ENCODE data around the gene MYOM1. TPM values are rescaled to one million over a fixed set of nuclear protein-coding genes. Genes with fewer than 3 reads are reported as not detected.
A peak's percentile ranks its signal among the peaks of the same experiment; 100 is the strongest.
"Not testable (repeated sequence)": the region's sequence is repeated elsewhere in the genome, so short reads cannot be mapped to it uniquely, and the experiment has no call there.

Gene MYOM1
- total RNA-seq, 2 donors from 2014 or later: 1.8 to 1.9 TPM

DNA sequence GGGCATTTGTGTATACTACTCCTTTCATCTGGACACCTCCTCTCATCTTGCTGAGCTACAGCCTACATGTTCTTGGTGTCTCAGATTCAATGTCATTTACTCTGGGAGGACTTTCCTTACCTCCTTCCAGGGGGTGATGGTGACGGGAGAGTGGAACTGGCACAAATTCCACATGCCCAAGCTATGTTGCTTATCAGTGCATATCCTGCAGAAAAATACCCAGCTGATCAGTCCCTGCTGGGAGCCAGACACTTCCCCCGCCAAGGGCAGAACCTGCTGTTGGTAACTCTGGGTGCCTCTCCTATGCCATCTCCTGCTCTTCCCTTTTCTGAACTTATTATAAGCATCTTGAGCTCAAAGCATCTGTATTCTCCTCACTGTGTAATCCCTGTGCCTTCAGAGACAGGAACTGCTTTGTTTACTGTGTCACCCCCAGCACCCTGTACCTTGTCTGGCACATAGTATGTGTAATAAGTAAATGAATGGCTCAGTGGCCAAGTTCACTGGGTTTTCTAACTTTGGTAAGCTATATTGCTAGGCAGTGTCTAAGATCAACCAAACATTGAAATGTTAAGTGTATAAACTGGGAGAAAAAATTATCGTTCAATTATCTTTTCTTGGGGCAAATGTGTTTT is 119.2 kb downstream of the MYOM1 start:
- DNase-seq (ENCODE audit: low spot score in 2 of 2) (no peak), ATAC-seq (no peak)
- Mint-ChIP-seq H3K27ac (no peak overlapping the region), H3K36me3 (no peaks in the 10 kb centered on the region), H3K9me3 (no peaks in the 10 kb centered on the region)

DNA sequence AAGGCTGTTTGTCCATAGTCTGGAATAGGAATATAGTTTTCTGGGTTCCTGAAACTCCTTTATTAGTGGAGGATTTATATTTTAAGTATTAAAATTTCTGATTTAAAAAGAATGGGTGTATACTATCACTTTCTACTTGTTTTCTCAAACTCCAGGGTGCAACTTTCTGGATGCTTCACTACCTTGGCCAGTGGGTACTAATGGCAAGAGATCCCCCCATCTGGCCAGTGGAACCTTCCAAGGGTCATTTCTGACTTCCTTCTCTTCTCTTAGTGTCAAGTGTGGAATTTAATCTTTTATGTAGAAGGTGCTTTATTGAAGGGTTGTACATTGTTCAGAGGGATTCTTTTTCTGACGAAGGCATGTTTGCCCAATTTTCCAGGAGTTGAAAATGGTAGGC is 120.4 kb downstream of the MYOM1 start:
- H3K9me3 Mint-ChIP-seq: no peaks in the 10 kb centered on the region
- no peak overlapping the region for H3K27ac Mint-ChIP-seq
- ATAC-seq (no peak), DNase-seq (ENCODE audit: low spot score in 2 of 2) (no peak)
- H3K36me3 Mint-ChIP-seq: no peaks in the 10 kb centered on the region

DNA sequence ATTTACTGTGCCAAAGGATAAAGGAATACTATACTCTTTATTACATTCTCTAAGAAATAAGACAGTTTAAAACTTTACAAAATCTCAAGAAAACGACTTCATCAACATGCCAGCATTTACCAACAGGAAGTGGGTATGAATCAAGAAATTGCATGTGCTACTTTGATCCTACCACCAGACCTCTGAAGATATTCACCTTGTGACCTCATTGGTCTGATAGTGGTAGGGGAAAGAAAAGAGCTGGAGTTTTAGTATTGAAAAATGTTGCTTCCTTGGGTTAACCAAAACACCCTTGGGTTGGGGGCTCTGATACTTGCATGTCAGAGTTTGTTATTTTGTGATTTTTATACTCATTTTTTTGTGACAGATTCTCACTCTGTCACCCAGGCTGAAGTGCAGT is 122.7 kb downstream of the MYOM1 start:
- DNase-seq (ENCODE audit: low spot score in 2 of 2) (no peak), ATAC-seq (peak; percentile 43 to 85)
- peak overlapping the region in 1 of 2 donors; percentile 46 for H3K27ac Mint-ChIP-seq
- no peaks in the 10 kb centered on the region for H3K36me3 Mint-ChIP-seq
- H3K9me3 Mint-ChIP-seq: no peaks in the 10 kb centered on the region

DNA sequence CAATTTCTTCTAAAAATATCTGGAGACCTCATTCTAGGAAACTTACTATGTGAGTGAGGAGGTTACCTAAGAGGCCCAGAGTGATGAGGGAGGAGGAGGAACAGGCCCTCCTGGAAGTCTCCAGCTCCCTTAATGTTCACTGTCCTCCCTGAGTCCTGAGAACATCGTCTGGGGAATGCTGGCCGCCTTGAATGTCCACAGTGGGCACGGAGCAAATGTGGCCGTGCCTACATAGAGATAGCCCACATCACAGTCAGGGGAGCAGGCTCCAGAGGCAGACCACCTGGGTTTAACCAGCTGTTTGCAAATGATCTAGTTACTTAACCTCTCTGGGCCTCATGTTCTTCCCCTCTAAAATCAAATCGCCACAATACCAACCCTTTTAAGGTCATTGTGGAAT is 123.8 kb downstream of the MYOM1 start:
- DNase-seq (ENCODE audit: low spot score in 2 of 2): no peak
- Mint-ChIP-seq H3K36me3 (no peaks in the 10 kb centered on the region), H3K9me3 (no peaks in the 10 kb centered on the region), H3K27ac (no peak overlapping the region)
- no peak for ATAC-seq

DNA sequence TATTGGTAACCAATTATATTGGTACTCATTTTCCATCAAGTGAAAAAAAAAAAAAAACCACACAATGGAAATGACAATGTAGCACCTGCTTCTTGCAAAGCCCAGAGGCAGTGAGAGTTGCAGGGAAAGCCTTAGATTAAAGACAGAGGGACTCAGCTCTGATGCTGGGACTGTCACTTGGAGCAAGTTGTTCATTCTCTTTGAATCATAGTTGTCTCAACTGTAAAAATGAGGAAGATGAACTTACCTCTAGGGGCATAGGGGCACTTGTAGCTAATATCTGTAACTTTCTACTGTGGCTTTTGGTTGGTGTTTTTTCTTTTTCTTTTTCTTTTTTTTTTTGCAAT is 125.5 kb downstream of the MYOM1 start:
- no peak for DNase-seq (ENCODE audit: low spot score in 2 of 2)
- Mint-ChIP-seq H3K36me3 (no peaks in the 10 kb centered on the region), H3K27ac (no peak overlapping the region), H3K9me3 (no peaks in the 10 kb centered on the region)
- ATAC-seq: peak in 1 of 2 donors; percentile 40

DNA sequence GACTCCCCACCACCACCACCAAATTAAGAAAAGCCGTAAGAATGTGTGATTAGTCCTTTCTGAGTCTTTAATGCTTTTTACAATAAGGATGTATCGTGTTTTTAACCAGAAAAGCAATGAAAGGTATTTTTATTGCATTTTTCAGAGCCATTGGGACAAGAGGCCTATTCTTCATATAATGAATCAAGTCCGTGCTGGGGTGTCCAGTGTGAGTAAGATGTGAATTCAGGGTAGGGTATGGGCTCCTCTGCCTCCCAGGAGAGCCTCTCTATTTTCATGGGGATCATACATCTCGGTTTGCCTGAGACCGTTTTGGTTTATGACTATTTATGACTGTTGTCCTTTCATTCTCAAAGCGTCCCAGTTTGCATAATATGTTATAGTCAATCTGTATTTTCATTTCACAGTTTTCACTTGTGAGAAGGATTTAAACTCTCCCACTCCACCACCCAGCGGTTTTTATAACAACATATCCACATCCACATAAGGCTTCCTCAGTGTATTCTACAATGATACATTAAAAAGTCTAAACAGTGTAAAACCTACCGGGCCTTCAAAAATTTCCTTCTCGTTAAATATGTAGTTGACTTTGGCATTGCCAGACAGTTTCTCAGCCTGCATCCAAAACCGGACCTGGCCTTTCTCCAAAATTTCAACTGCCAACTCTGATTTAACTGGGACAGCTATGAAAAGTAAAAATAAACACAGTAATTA is 126.0 kb downstream of the MYOM1 start:
- no peaks in the 10 kb centered on the region for H3K36me3 Mint-ChIP-seq
- H3K27ac Mint-ChIP-seq: no peak overlapping the region
- DNase-seq (ENCODE audit: low spot score in 2 of 2) (no peak), ATAC-seq (no peak)
- no peaks in the 10 kb centered on the region for H3K9me3 Mint-ChIP-seq

DNA sequence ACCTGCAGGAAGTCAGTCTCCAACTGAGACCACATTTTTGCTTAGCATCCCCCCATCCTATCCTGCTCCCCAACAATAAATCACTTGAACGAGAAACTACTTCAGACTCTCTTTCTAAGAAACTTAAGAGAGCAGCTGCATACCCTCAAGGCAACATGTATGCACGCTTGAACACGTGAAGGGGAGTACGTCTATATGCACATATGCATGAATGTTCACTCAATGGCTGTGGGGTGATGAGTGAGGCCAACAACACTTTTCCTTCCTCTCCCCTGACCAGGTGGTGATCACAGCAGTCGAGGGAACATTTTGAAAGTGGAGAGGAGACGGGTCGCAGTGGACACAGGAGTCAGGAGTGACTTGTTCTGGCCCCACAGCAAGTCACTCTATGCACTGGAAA is 127.0 kb downstream of the MYOM1 start:
- ATAC-seq (no peak), DNase-seq (ENCODE audit: low spot score in 2 of 2) (no peak)
- Mint-ChIP-seq H3K27ac (no peak overlapping the region), H3K36me3 (no peaks in the 10 kb centered on the region), H3K9me3 (no peaks in the 10 kb centered on the region)

DNA sequence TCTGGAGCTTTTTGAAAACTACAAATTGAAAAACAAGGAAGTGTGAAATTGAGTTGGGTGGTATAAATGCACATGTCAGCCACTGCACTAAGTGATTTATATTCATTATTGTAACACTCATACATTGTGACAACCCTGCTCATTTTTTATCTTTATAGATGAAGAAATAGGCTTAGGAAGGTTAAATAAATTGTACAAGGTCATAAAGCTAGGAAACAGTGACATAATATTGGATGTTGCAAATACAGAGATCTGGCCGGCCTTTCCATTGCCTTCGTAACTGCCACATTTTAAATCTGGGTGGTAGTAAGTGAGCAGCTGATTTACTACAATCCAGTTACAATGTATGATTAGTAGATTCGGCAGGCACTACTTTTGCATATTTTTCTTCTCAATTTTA is 130.2 kb downstream of the MYOM1 start:
- Mint-ChIP-seq H3K9me3 (no peaks in the 10 kb centered on the region), H3K27ac (no peak overlapping the region), H3K36me3 (no peaks in the 10 kb centered on the region)
- ATAC-seq (no peak), DNase-seq (ENCODE audit: low spot score in 2 of 2) (no peak)

DNA sequence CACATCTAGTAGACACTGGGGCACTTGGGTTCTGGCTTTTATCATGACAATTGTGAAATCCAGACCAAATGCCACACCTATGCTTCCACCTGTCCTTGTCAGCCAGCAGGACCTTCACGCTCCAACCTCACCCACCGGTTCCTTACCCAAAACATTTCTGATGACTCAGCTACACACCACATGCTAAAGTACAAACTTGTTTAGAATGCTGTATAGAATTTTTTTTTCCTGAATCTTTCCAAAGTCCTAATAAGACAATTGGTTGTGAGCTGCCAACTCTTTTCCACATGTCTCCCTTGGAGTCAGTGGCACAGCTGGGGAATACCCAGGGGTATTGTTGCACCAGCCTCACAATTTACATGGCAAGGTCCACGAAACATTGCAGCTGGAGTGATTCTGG is 131.3 kb downstream of the MYOM1 start:
- no peak for DNase-seq (ENCODE audit: low spot score in 2 of 2)
- ATAC-seq: no peak
- Mint-ChIP-seq H3K27ac (peak overlapping the region in 1 of 2 donors; percentile 33), H3K36me3 (no peaks in the 10 kb centered on the region), H3K9me3 (no peaks in the 10 kb centered on the region)

DNA sequence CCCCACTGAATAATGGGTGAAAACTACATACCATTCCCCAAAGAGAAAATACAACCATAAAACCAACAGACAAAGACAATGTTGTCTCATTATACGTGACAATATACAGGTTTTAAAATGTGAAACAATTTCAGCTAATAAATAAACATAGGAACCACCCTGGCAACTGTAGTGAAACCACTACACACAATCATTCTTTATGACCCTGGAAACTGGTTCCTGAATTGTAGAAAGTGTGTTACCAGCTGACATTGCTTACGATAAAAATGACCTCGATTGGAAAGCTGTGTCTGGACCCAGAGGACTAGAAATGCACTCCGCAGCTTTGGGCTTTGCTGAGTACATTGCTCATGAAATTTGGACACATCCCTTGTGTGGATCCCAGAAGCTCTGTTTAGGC is 132.9 kb downstream of the MYOM1 start:
- DNase-seq (ENCODE audit: low spot score in 2 of 2) (no peak), ATAC-seq (no peak)
- Mint-ChIP-seq H3K9me3 (no peaks in the 10 kb centered on the region), H3K36me3 (no peaks in the 10 kb centered on the region), H3K27ac (no peak overlapping the region)

DNA sequence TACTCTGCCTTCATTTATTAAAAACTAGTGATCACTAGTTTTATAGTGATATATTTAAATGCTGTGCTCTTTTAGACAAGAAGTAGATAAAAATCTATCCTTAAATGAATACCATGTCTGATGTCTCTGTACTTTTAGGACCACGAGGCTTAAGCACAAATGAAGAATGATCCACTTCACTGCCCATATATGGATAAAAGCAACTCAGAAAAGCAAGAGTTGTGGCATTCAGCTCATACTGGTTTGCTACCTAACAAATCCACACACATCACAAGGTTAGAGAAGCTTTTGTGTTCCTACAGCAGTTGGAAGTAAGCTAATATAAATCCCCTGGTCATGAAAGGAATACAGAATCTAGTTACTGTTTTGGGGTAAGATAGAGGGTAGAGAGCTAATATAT is 134.2 kb downstream of the MYOM1 start:
- H3K36me3 Mint-ChIP-seq: no peaks in the 10 kb centered on the region
- H3K27ac Mint-ChIP-seq: no peak overlapping the region
- DNase-seq (ENCODE audit: low spot score in 2 of 2) (no peak), ATAC-seq (no peak)
- no peaks in the 10 kb centered on the region for H3K9me3 Mint-ChIP-seq

DNA sequence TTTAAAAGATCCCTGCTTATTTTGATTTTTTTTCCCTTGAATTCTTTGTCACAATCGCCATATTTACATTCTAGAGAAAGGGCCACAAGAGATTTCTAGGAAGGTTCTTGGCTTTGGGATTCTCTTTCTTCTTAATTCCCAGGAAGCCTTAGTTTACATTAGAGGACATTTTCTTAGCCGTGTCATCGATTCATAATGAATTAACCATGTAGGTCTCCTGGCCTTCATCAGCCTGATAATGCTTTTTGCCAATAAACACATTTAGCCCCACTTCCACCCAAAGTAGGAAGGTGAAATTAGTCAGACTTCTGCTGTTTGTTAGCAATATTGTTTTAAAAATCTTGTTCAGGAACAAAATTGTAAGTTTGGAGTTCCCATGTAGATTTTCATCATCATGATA is 135.6 kb downstream of the MYOM1 start:
- Mint-ChIP-seq H3K27ac (no peak overlapping the region), H3K9me3 (no peaks in the 10 kb centered on the region), H3K36me3 (no peaks in the 10 kb centered on the region)
- no peak for ATAC-seq
- DNase-seq (ENCODE audit: low spot score in 2 of 2): no peak

DNA sequence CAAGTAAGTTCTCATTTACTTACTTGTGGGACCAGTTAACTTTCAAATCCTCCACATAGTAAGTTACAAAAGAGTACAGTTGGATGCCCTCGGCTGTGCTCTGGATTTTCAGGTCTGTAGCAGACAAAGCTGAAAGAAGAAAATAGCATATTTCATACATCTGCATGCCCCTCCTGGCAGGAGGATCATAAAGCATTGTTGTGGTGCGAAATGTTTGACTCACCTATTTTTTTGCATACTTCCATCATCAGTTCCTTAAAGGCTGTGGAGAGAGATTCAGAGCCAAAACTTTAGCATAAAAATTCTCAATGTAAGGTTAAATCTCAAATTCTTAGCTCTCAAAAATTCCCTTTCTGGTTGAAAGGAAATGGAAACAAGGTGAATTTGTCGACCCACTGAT is 136.0 kb downstream of the MYOM1 start:
- no peak overlapping the region for H3K27ac Mint-ChIP-seq
- DNase-seq (ENCODE audit: low spot score in 2 of 2) (no peak), ATAC-seq (no peak)
- no peaks in the 10 kb centered on the region for H3K9me3 Mint-ChIP-seq
- no peaks in the 10 kb centered on the region for H3K36me3 Mint-ChIP-seq

DNA sequence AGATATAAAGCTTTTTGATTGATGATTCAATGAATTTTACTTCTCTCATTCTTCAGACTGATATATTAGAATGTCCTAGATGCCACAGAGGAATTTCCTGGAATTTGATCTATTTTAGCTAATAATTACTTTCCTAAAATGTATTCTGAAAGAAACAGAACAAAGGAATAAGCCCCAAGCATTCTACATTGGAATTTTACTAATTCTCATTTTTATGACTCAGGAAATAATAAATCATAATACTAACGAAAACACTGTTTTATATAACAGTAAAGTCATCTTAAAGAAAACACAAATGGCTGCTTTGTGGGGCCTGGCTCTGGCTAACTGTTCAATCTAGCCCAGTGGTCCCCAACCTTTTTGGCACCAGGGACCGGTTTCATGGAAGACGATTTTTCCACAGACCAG is 138.2 kb downstream of the MYOM1 start:
- no peak for DNase-seq (ENCODE audit: low spot score in 2 of 2)
- no peaks in the 10 kb centered on the region for H3K36me3 Mint-ChIP-seq
- H3K27ac Mint-ChIP-seq: no peak overlapping the region
- no peak for ATAC-seq
- no peaks in the 10 kb centered on the region for H3K9me3 Mint-ChIP-seq

DNA sequence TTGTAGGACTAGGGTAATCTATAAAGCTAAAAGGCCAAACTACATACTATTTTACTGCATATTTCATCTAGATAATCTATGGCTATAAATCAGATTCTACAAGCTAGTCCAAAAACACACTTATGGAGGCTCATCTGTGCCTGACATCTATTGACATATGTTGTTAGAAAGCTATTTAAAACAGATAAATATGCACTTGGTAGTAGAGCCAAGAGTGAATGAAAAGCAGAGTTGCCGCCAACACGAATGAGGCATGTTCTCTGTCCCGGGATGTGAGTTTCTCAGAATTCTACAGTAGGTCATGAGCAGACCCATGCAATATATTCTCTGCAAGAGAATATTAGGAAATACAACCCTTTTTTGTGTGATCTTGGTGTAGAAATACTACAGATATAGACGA is 140.1 kb downstream of the MYOM1 start:
- Mint-ChIP-seq H3K36me3 (no peaks in the 10 kb centered on the region), H3K9me3 (no peaks in the 10 kb centered on the region), H3K27ac (no peak overlapping the region)
- no peak for DNase-seq (ENCODE audit: low spot score in 2 of 2)
- no peak for ATAC-seq

DNA sequence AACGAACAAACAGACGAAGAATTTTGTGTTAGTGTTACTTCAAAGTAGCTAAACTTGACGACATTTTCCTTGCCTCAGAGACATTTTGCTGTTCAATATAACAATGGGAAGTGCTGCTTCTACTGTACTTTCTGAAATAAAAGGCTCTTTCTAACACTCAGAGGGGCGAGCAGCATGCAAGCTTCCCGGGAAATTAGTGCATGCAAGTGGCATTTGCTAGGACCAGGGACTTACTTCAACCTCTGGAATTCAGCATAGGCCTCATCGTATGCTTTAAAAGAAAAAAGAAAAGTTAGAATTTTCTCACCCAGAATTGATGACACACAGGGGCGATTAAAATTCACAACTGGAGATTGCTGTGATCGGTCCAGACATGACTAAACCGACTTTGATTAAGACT is 144.3 kb downstream of the MYOM1 start:
- DNase-seq (ENCODE audit: low spot score in 2 of 2) (no peak), ATAC-seq (no peak)
- no peaks in the 10 kb centered on the region for H3K9me3 Mint-ChIP-seq
- H3K27ac Mint-ChIP-seq: peak overlapping the region; percentile 12 to 66
- H3K36me3 Mint-ChIP-seq: no peaks in the 10 kb centered on the region

DNA sequence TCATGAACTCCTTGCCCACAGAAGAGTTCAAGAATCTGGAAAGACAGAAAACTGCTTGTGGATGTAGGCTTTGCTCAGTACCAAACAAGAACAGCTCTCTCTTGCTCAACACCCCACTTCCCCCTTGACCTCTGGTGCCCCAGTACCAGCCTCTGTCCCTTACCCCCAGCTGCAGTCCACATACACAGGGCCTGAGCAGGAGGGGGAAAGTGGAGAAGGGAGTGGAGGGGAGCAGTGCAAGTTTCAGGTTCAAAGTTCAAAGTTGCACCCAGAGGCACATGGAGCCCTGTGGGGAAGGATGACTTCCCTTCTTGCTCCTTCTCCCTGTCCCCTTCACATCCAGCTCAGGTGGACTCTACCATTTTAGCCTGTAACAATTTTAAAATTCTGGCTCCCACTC is 145.7 kb downstream of the MYOM1 start:
- DNase-seq (ENCODE audit: low spot score in 2 of 2) (no peak), ATAC-seq (no peak)
- Mint-ChIP-seq H3K36me3 (no peaks in the 10 kb centered on the region), H3K27ac (no peak overlapping the region), H3K9me3 (no peaks in the 10 kb centered on the region)

DNA sequence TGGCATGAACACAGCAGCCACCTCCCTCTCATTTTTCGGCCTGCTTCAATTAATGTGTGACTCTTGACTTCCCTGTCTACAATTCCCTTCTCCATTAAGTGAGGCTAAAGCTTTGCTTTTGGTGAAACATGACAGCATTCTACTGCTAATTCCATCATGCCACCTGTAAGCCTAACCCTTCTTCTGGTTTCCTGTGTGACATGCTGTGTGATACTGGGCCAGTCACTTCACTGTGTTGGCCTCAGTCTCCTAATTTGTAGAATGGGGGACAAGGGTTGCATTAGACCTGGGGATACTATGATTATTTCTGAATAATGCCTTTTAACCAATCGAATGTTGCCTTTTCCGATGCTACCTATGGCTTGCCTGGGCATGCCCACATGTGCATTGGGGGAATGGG is 146.4 kb downstream of the MYOM1 start:
- H3K27ac Mint-ChIP-seq; H3K9me3 Mint-ChIP-seq; H3K36me3 Mint-ChIP-seq; ATAC-seq; DNase-seq (ENCODE audit: low spot score in 2 of 2): not testable (repeated sequence)

Data from activated naive CD4-positive, alpha-beta T cell treated with anti-CD3 and anti-CD28 coated beads, Interleukin-2, amount 50 U/mL, for 72 hours (primary cell).